ENCODE measurements around the gene SLC35F5. TPM values are rescaled to one million over a fixed set of nuclear protein-coding genes. Genes with fewer than 3 reads are reported as not detected.

Gene SLC35F5, protein sequence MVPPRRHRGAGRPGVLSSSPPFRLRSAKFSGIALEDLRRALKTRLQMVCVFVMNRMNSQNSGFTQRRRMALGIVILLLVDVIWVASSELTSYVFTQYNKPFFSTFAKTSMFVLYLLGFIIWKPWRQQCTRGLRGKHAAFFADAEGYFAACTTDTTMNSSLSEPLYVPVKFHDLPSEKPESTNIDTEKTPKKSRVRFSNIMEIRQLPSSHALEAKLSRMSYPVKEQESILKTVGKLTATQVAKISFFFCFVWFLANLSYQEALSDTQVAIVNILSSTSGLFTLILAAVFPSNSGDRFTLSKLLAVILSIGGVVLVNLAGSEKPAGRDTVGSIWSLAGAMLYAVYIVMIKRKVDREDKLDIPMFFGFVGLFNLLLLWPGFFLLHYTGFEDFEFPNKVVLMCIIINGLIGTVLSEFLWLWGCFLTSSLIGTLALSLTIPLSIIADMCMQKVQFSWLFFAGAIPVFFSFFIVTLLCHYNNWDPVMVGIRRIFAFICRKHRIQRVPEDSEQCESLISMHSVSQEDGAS
- polyA plus RNA-seq (40.6 to 86.5 TPM (median 72.4 TPM) in 3 replicates), polyA minus RNA-seq (31.5 to 85.9 TPM (median 63.1 TPM) in 3 replicates)
- polyA plus RNA-seq (2011; ENCODE audit: low read depth): 26.9 TPM
- 26.5 and 77.0 TPM in 2 replicates for polyA plus RNA-seq (2011; cell fraction: cytosol; rRNA removed)
- 80.9 and 92.3 TPM in 2 replicates for polyA plus RNA-seq (2011; cell fraction: nucleus; rRNA removed)
- 32.3 and 53.1 TPM in 2 replicates for polyA plus RNA-seq (2012; ENCODE audit: low replicate concordance)
- polyA minus RNA-seq (2011; cell fraction: cytosol; rRNA and poly(A)+ RNA removed): 53.1 TPM
- polyA minus RNA-seq (2011; cell fraction: nucleus; rRNA and poly(A)+ RNA removed): 111 and 183 TPM in 2 replicates

DNA sequence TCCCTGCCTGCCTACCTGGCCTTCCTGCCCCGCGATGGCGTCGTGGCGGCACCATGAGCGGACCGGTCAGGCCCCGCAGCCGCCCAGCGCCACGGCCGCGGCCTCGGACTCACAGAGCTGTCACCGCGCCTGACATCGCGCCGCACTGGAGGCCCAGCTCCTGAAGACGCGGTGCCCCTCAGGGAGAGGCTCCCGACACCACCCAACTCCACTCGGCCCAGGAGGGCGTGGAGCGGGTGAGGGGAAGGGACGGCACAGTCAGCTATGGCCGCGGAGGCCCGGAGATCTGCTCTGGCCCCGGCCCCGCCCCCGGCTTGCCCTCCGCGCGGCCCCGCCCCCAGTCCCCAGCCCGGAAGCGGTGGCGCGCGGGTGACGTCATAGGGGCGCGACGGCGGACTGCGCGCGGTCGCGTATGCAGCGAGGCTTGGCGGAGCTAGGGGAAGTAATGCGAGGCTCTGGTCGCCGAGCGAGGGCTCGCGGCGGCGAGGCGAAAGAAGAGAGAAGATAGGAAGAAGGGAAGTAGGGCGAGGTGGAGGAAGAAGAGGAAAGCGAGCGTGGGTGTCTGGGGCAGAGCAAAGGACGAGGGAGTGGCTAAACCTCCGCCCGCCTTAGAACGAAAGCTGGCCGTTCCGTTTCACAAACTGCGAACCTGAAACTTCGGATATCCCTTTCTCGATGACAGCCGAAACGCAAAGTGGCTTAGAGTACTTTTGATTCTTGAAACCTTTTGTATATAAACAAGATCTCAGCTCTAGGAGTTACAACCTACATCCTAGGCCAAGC is at the start of gene SLC35F5:
TSS of gene SLC35F5 (minus strand) at position 288 of the 783 bp plus-strand sequence. CDS start at position 55, 233 bp downstream.
- Histone ChIP-seq H3K79me2 (ENCODE audit: control insufficient read depth, insufficient read depth, low read length) (peaks cover 26% of the 10 kb centered on the region), H4K20me1 (ENCODE audit: control insufficient read depth, extremely low read depth, insufficient read depth, low read length) (no peaks in the 10 kb centered on the region), H3K9ac (ENCODE audit: control insufficient read depth, extremely low read depth, insufficient read depth, low read length) (peak within 1 kb of the TSS; percentile 97), H3K4me1 (ENCODE audit: control insufficient read depth, extremely low read depth, insufficient read depth, low read length) (peaks cover 9% of the 10 kb centered on the region), H3K36me3 (ENCODE audit: control insufficient read depth in 2 of 2, extremely low read depth in 1 of 2, insufficient read depth in 2 of 2, low read length in 2 of 2) (no peaks in the 10 kb centered on the region), H3K27ac (ENCODE audit: control insufficient read depth, insufficient read depth, low read length) (peak within 1 kb of the TSS; percentile 97), H3K27me3 (ENCODE audit: control insufficient read depth, extremely low read depth, insufficient read depth, low read length) (no peaks in the 10 kb centered on the region), H3K4me3 (ENCODE audit: control insufficient read depth in 2 of 3, extremely low read depth in 1 of 3, insufficient read depth in 2 of 3, low read depth in 1 of 3, low read length in 3 of 3) (peak within 1 kb of the TSS; percentile 66 to 97 (median 95)), H3K9me1 (ENCODE audit: control insufficient read depth, extremely low read depth, insufficient read depth, low read length) (no peaks in the 10 kb centered on the region), H2AFZ (ENCODE audit: control insufficient read depth, low read length) (peak within 1 kb of the TSS; percentile 99), H3K9me3 (ENCODE audit: control insufficient read depth, low read depth, low read length) (no peaks in the 10 kb centered on the region), H3K4me2 (ENCODE audit: control insufficient read depth, extremely low read depth, insufficient read depth, low read depth, low read length) (peak within 1 kb of the TSS; percentile 95)
- no peak for FAIRE-seq
- dilution Hi-C loops (cut with MboI; ENCODE audit: extremely low pct_ligation_motif_present, low sequenced_read_pairs): no loop called here
- DNase-seq (ENCODE audit: low read depth, low spot score): peak; percentile 32
- no peak for TF ChIP-seq EZH2 (IDR thresholded peaks at IDR 0.05; ENCODE audit: low read length)
- peak in 1 of 3 experiments; percentile 6 for TF ChIP-seq CTCF (optimal IDR thresholded peaks at IDR 0.05 in 1 of 3, IDR thresholded peaks at IDR 0.05 in 1 of 3, conservative IDR thresholded peaks at IDR 0.05 in 1 of 3; ENCODE audit: extremely low read depth in 1 of 3, insufficient read depth in 2 of 3, low read length in 3 of 3)

GRCh38 chr2:113799375-113799774 is 42.9 kb upstream of the SLC35F5 start:
- no peak for TF ChIP-seq CTCF (optimal IDR thresholded peaks at IDR 0.05 in 1 of 3, IDR thresholded peaks at IDR 0.05 in 1 of 3, conservative IDR thresholded peaks at IDR 0.05 in 1 of 3; ENCODE audit: extremely low read depth in 1 of 3, insufficient read depth in 2 of 3, low read length in 3 of 3)
- no peak for TF ChIP-seq EZH2 (IDR thresholded peaks at IDR 0.05; ENCODE audit: low read length)
- Histone ChIP-seq H3K36me3 (ENCODE audit: control insufficient read depth in 2 of 2, extremely low read depth in 1 of 2, insufficient read depth in 2 of 2, low read length in 2 of 2) (no peaks in the 10 kb centered on the region), H2AFZ (ENCODE audit: control insufficient read depth, low read length) (no peak overlapping the region), H3K27ac (ENCODE audit: control insufficient read depth, insufficient read depth, low read length) (no peak overlapping the region), H3K4me3 (ENCODE audit: control insufficient read depth in 2 of 3, extremely low read depth in 1 of 3, insufficient read depth in 2 of 3, low read depth in 1 of 3, low read length in 3 of 3) (no peak overlapping the region), H3K27me3 (ENCODE audit: control insufficient read depth, extremely low read depth, insufficient read depth, low read length) (no peaks in the 10 kb centered on the region), H3K9ac (ENCODE audit: control insufficient read depth, extremely low read depth, insufficient read depth, low read length) (no peak overlapping the region), H3K4me1 (ENCODE audit: control insufficient read depth, extremely low read depth, insufficient read depth, low read length) (no peaks in the 10 kb centered on the region), H3K79me2 (ENCODE audit: control insufficient read depth, insufficient read depth, low read length) (no peaks in the 10 kb centered on the region), H3K9me3 (ENCODE audit: control insufficient read depth, low read depth, low read length) (no peaks in the 10 kb centered on the region), H3K9me1 (ENCODE audit: control insufficient read depth, extremely low read depth, insufficient read depth, low read length) (no peaks in the 10 kb centered on the region), H3K4me2 (ENCODE audit: control insufficient read depth, extremely low read depth, insufficient read depth, low read depth, low read length) (no peak overlapping the region), H4K20me1 (ENCODE audit: control insufficient read depth, extremely low read depth, insufficient read depth, low read length) (no peaks in the 10 kb centered on the region)
- dilution Hi-C loops (cut with MboI; ENCODE audit: extremely low pct_ligation_motif_present, low sequenced_read_pairs): no loop called here
- FAIRE-seq (no peak), DNase-seq (ENCODE audit: low read depth, low spot score) (no peak)
